A549 (cell line): ENCODE results near the gene EHD3.

Source experiments
- CEBPB ChIP-seq, 2 experiments: fragments of >200 bp in 1 of 2; sonication (Bioruptor Twin) in 1 of 2; formaldehyde crosslinking in 1 of 2; IDR thresholded peaks; 2 replicates each; pipeline ENCODE4 v1.6.1; 2012 to 2016
- EHMT2 ChIP-seq: fragments of 200-600 bp; sonication (generic); IDR thresholded peaks from 2 replicates; pipeline ENCODE4 v1.6.1; 2016; ENCODE audit warnings: antibody characterized with exemption, low read depth, mild to moderate bottlenecking, moderate library complexity
- MAX ChIP-seq: IDR thresholded peaks from 2 replicates; pipeline ENCODE4 v1.6.1; 2012
- POLR2A ChIP-seq: IDR thresholded peaks from 2 replicates; pipeline ENCODE4 v1.6.1; 2012; ENCODE audit warnings: mild to moderate bottlenecking, low read length
- RAD21 ChIP-seq, 2 experiments: fragments of >200 bp in 1 of 2; sonication (Bioruptor Twin) in 1 of 2; formaldehyde crosslinking in 1 of 2; IDR thresholded peaks in 1 of 2; conservative IDR thresholded peaks in 1 of 2; 2 replicates in 1 of 2; 3 replicates in 1 of 2; pipeline ENCODE4 v1.6.1; 2012 to 2018; ENCODE audit warnings: inconsistent platforms in 1 of 2
- RCOR1 ChIP-seq: fragments of 150-350 bp; IDR thresholded peaks from 2 replicates; pipeline ENCODE4 v1.6.1; 2014; ENCODE audit warnings: antibody characterized with exemption, low read length, low read depth
- SMC3 ChIP-seq: fragments of >200 bp; sonication (Bioruptor Twin); formaldehyde crosslinking; IDR thresholded peaks from 3 replicates; pipeline ENCODE4 v1.6.1; 2018; ENCODE audit warnings: inconsistent platforms
- TP53 ChIP-seq: fragments of 250-450 bp; sonication (Bioruptor Pico); IDR thresholded peaks from 2 replicates; pipeline ENCODE4 v1.5.0; 2021; ENCODE audit warnings: mild to moderate bottlenecking, moderate library complexity
- USF2 ChIP-seq: fragments of 450-650 bp; IDR thresholded peaks from 2 replicates; pipeline ENCODE4 v1.6.1; 2014; ENCODE audit warnings: antibody characterized with exemption
- ZSCAN20 ChIP-seq: fragments of 250-450 bp; sonication (Bioruptor Pico); IDR thresholded peaks from 2 replicates; pipeline ENCODE4 v1.8.0; 2022; ENCODE audit warnings: mild to moderate bottlenecking, moderate library complexity
- TF ChIP-seq, protein P1 (sequence below): fragments of 200-600 bp; sonication (generic); IDR thresholded peaks from 2 replicates; pipeline ENCODE4 v1.6.1; 2016; ENCODE audit warnings: antibody characterized with exemption, mild to moderate bottlenecking, moderate library complexity
- TF ChIP-seq, protein P2 (sequence below): fragments of >200 bp; sonication (Bioruptor Twin); formaldehyde crosslinking; IDR thresholded peaks from 3 replicates; pipeline ENCODE4 v1.5.1; 2016
- TF ChIP-seq, protein P3 (sequence below): fragments of >200 bp; sonication (Bioruptor Twin); formaldehyde crosslinking; IDR thresholded peaks from 3 replicates; pipeline ENCODE4 v1.6.1; 2016

DNA sequence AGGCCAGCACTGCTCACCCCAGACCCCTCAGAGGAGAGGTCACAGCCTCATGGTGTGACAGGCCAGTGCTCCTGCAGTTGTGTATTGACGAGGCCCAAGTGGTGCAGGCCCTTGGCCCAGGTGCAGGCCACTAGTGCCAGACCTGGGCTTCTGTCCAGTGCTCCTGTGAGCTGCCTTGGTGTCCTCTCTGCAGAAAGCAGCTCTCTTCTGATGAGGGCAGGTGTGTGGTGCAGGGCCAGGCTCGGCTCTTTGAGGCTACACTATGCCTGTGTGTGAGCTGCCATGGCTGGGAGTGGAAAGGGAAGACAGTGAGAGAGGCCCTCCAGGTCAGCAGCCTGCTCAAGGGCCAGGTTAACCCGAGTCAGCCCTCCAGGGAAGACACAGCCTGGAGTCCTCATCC lies 17.1 kb downstream of the EHD3 start:
- TF ChIP-seq, protein P1, sequence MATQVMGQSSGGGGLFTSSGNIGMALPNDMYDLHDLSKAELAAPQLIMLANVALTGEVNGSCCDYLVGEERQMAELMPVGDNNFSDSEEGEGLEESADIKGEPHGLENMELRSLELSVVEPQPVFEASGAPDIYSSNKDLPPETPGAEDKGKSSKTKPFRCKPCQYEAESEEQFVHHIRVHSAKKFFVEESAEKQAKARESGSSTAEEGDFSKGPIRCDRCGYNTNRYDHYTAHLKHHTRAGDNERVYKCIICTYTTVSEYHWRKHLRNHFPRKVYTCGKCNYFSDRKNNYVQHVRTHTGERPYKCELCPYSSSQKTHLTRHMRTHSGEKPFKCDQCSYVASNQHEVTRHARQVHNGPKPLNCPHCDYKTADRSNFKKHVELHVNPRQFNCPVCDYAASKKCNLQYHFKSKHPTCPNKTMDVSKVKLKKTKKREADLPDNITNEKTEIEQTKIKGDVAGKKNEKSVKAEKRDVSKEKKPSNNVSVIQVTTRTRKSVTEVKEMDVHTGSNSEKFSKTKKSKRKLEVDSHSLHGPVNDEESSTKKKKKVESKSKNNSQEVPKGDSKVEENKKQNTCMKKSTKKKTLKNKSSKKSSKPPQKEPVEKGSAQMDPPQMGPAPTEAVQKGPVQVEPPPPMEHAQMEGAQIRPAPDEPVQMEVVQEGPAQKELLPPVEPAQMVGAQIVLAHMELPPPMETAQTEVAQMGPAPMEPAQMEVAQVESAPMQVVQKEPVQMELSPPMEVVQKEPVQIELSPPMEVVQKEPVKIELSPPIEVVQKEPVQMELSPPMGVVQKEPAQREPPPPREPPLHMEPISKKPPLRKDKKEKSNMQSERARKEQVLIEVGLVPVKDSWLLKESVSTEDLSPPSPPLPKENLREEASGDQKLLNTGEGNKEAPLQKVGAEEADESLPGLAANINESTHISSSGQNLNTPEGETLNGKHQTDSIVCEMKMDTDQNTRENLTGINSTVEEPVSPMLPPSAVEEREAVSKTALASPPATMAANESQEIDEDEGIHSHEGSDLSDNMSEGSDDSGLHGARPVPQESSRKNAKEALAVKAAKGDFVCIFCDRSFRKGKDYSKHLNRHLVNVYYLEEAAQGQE, result no peak
- TF ChIP-seq SMC3 (no peak), TP53 (CRISPR knock-in tag) (no peak), ZSCAN20 (CRISPR knock-in tag) (no peak), RAD21 (conservative IDR thresholded peaks at IDR 0.05 in 1 of 2, IDR thresholded peaks at IDR 0.05 in 1 of 2) (no peak), POLR2A (no peak), RCOR1 (no peak), USF2 (no peak), EHMT2 (no peak), CEBPB (IDR thresholded peaks at IDR 0.05) (no peak), MAX (no peak)
- TF ChIP-seq, protein P2, sequence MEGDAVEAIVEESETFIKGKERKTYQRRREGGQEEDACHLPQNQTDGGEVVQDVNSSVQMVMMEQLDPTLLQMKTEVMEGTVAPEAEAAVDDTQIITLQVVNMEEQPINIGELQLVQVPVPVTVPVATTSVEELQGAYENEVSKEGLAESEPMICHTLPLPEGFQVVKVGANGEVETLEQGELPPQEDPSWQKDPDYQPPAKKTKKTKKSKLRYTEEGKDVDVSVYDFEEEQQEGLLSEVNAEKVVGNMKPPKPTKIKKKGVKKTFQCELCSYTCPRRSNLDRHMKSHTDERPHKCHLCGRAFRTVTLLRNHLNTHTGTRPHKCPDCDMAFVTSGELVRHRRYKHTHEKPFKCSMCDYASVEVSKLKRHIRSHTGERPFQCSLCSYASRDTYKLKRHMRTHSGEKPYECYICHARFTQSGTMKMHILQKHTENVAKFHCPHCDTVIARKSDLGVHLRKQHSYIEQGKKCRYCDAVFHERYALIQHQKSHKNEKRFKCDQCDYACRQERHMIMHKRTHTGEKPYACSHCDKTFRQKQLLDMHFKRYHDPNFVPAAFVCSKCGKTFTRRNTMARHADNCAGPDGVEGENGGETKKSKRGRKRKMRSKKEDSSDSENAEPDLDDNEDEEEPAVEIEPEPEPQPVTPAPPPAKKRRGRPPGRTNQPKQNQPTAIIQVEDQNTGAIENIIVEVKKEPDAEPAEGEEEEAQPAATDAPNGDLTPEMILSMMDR, result no peak
- TF ChIP-seq, protein P3, sequence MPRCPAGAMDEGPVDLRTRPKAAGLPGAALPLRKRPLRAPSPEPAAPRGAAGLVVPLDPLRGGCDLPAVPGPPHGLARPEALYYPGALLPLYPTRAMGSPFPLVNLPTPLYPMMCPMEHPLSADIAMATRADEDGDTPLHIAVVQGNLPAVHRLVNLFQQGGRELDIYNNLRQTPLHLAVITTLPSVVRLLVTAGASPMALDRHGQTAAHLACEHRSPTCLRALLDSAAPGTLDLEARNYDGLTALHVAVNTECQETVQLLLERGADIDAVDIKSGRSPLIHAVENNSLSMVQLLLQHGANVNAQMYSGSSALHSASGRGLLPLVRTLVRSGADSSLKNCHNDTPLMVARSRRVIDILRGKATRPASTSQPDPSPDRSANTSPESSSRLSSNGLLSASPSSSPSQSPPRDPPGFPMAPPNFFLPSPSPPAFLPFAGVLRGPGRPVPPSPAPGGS, result no peak
